IMR-90 (cell line): ENCODE results near the gene TATDN2.

ENCODE experiments used
- CHD1 ChIP-seq: IDR thresholded peaks from 2 replicates; pipeline ENCODE4 v1.6.1; 2012; ENCODE audit warnings: low read depth, low read length, improper control_type of control experiment
- CTCF ChIP-seq: conservative IDR thresholded peaks from 2 replicates; pipeline ENCODE4 v1.5.1; 2012; ENCODE audit warnings: mild to moderate bottlenecking, low read depth, low read length, improper control_type of control experiment
- FOS ChIP-seq: fragments of 150-350 bp; IDR thresholded peaks from 2 replicates; pipeline ENCODE4 v1.6.1; 2016; ENCODE audit warnings: low read depth, low read length
- MAZ ChIP-seq: IDR thresholded peaks from 2 replicates; pipeline ENCODE4 v1.6.1; 2012; ENCODE audit warnings: low read depth, mild to moderate bottlenecking, low read length, improper control_type of control experiment, moderate library complexity, borderline replicate concordance
- POLR2A ChIP-seq: IDR thresholded peaks from 2 replicates; pipeline ENCODE4 v1.6.1; 2012; ENCODE audit warnings: mild to moderate bottlenecking, low read depth, low read length
- RFX5 ChIP-seq: IDR thresholded peaks from 2 replicates; pipeline ENCODE4 v1.8.0; 2012; ENCODE audit warnings: low read depth, mild to moderate bottlenecking, low read length, moderate library complexity
- USF2 ChIP-seq: fragments of 150-350 bp; IDR thresholded peaks from 2 replicates; pipeline ENCODE4 v1.6.1; 2017; ENCODE audit warnings: mild to moderate bottlenecking, antibody characterized with exemption, low read length, low read depth

DNA sequence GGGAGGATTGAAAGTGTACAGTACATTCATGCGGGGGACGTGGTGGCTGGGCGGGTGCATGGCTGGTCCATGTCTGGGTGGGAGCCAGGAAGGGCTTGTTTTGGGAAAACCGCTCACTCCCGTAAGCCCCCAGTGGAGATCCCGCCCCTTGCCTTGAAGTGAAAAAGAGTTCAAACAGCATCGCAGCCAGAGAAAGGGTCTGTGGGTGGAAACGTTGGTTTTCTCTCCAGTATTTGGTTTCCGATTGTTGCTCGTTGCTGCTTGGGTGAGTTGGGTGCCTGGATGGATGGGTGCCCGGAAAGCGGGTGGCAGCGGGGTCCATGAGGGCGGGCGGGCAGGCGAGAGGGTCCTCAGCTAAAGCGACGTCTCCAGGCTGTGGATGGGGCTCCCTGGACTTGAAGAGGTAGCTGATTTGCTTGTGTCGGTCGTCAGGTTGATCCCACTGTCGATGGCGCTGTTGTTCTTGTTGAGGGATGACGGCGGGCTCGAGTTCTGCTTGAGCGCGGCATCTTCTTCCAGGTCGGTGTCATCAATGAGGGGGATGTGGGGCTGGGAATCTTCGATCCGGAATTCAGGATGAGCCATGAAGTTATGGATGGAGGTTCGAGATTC lies 80.3 kb downstream of the TATDN2 start:
- TF ChIP-seq CTCF (no peak), USF2 (no peak), POLR2A (no peak), MAZ (no peak), CHD1 (no peak), FOS (no peak), RFX5 (no peak)
